CD14-positive monocyte (primary cell): ENCODE results near the gene PSMA4. TPM values are rescaled to one million over a fixed set of nuclear protein-coding genes. Genes with fewer than 3 reads are reported as not detected.
A peak's percentile ranks its signal among the peaks of the same experiment; 100 is the strongest.

Experiments
- DNase-seq, 3 donors: peaks; one replicate each; pipeline ENCODE4 v3.0.0-alpha.2; 2011 to 2022
- H2AFZ ChIP-seq: 2 replicates; pipeline ENCODE4 v1.6.0; 2012; ENCODE audit warnings: mild to moderate bottlenecking, low read depth, low read length, inconsistent platforms; ENCODE audit not compliant: insufficient read depth, poor library complexity, severe bottlenecking
- H3K27ac ChIP-seq, 2 donors: 1 replicate in 1 of 2; 2 replicates in 1 of 2; pipeline ENCODE4 v1.5.1; 2012 to 2013; ENCODE audit warnings: low read length in 2 of 2, control low read depth in 1 of 2, inconsistent platforms in 1 of 2, low read depth in 1 of 2, mild to moderate bottlenecking in 1 of 2
- H3K27me3 ChIP-seq, 2 donors: one replicate each; pipeline versions ENCODE4 v1.6.0 to v1.6.1; 2011 to 2013; ENCODE audit warnings: low read length in 2 of 2; ENCODE audit not compliant: control insufficient read depth in 2 of 2, insufficient read depth in 2 of 2
- H3K36me3 ChIP-seq, 2 donors: replicated peaks in 1 of 2; 1 replicate in 1 of 2; 2 replicates in 1 of 2; pipeline versions ENCODE4 v1.5.1 to v1.6.1; 2012 to 2013; ENCODE audit warnings: low read length in 2 of 2, control low read depth in 1 of 2, inconsistent platforms in 1 of 2, mild to moderate bottlenecking in 1 of 2; ENCODE audit not compliant: insufficient read depth in 2 of 2, control insufficient read depth in 1 of 2
- H3K4me1 ChIP-seq, 2 donors: 1 replicate in 1 of 2; 2 replicates in 1 of 2; pipeline versions ENCODE4 v1.5.1 to v1.6.1; 2012 to 2013; ENCODE audit warnings: low read length in 2 of 2, control low read depth in 1 of 2, inconsistent platforms in 1 of 2, mild to moderate bottlenecking in 1 of 2, moderate library complexity in 1 of 2; ENCODE audit not compliant: insufficient read depth in 2 of 2, control insufficient read depth in 1 of 2
- H3K4me2 ChIP-seq: replicated peaks from 2 replicates; pipeline ENCODE3; 2012; ENCODE audit warnings: low read length, moderate library complexity, mild to moderate bottlenecking; ENCODE audit not compliant: poor library complexity, severe bottlenecking; ENCODE audit errors: extremely low read depth
- H3K4me3 ChIP-seq, 3 experiments: fragments of 200-600 bp in 1 of 3; sonication (generic) in 1 of 3; replicated peaks in 1 of 3; 1 replicate in 2 of 3; 2 replicates in 1 of 3; pipeline ENCODE4 v1.5.1; 2011 to 2013; ENCODE audit warnings: low read length in 3 of 3, mild to moderate bottlenecking in 3 of 3, control low read depth in 2 of 3, low read depth in 2 of 3, inconsistent platforms in 1 of 3, moderate library complexity in 1 of 3
- H3K79me2 ChIP-seq: 2 replicates; pipeline ENCODE4 v1.6.0; 2012; ENCODE audit warnings: mild to moderate bottlenecking, control low read depth, inconsistent platforms, low read length, moderate library complexity; ENCODE audit not compliant: insufficient read depth
- H3K9ac ChIP-seq: 2 replicates; pipeline ENCODE4 v1.6.0; 2017; ENCODE audit warnings: low read length, mild to moderate bottlenecking; ENCODE audit not compliant: insufficient read depth, poor library complexity, severe bottlenecking
- H3K9me3 ChIP-seq, 2 donors: replicated peaks in 1 of 2; 1 replicate in 1 of 2; 2 replicates in 1 of 2; pipeline versions ENCODE4 v1.5.1 to v1.6.1; 2012 to 2013; ENCODE audit warnings: low read length in 2 of 2, control low read depth in 1 of 2; ENCODE audit not compliant: control insufficient read depth in 1 of 2, insufficient read depth in 1 of 2
- H4K20me1 ChIP-seq: 2 replicates; pipeline ENCODE4 v1.6.0; 2012; ENCODE audit warnings: mild to moderate bottlenecking, low read length, control low read depth, moderate library complexity; ENCODE audit not compliant: insufficient read depth
- H3K27ac Mint-ChIP-seq, 7 donors: one replicate each; pipeline ENCODE4 v1.8.0; 2020; ENCODE audit warnings: mild to moderate bottlenecking in 7 of 7, mixed read lengths in 7 of 7, moderate library complexity in 6 of 7, inconsistent platforms in 2 of 7
- H3K27me3 Mint-ChIP-seq, 3 donors: one replicate each; pipeline ENCODE4 v1.8.0; 2021 to 2022; ENCODE audit warnings: low read depth in 3 of 3, mild to moderate bottlenecking in 3 of 3, mixed read lengths in 3 of 3, moderate library complexity in 3 of 3, inconsistent platforms in 1 of 3
- H3K36me3 Mint-ChIP-seq, 2 donors: one replicate each; pipeline ENCODE4 v1.8.0; 2020; ENCODE audit warnings: mixed read lengths in 2 of 2, inconsistent platforms in 1 of 2, mild to moderate bottlenecking in 1 of 2
- H3K4me1 Mint-ChIP-seq: one replicate; pipeline ENCODE4 v1.8.0; 2020; ENCODE audit warnings: mild to moderate bottlenecking, mixed read lengths
- H3K4me3 Mint-ChIP-seq, 2 donors: one replicate each; pipeline ENCODE4 v1.8.0; 2020; ENCODE audit warnings: mild to moderate bottlenecking in 2 of 2, mixed read lengths in 2 of 2, moderate library complexity in 1 of 2
- H3K9me3 Mint-ChIP-seq, 7 donors: one replicate each; pipeline ENCODE4 v1.8.0; 2020 to 2022; ENCODE audit warnings: mixed read lengths in 7 of 7, mild to moderate bottlenecking in 6 of 7, moderate library complexity in 6 of 7, inconsistent platforms in 2 of 7
- CTCF ChIP-seq: fragments of 200-600 bp; IDR thresholded peaks from one replicate; pipeline ENCODE4 v1.8.0; 2022; ENCODE audit warnings: antibody characterized with exemption, mild to moderate bottlenecking
- WGBS: methylation state at CpG from one replicate; pipeline ENCODE4 v1.1.5; 2013; ENCODE audit warnings: missing lambda C conversion rate; ENCODE audit not compliant: insufficient coverage; 5-methylcytosine and 5-hydroxymethylcytosine counted together
- intact Hi-C, 2 donors: fragments of 100-400 bp; cut with micrococcal nuclease; formaldehyde crosslinking; loops; one replicate each; pipeline versions ENCODE4 v1.15.0 to v1.15.1; 2023
- polyA plus RNA-seq, 3 donors: library from polyadenylated mRNA; depleted of rRNA in 1 of 3; unstranded in 2 of 3; stranded (reverse) in 1 of 3; fragments of 300-500 nt in 2 of 3; fragments of >200 nt in 1 of 3; fragmentation: Illumina TruSeq in 2 of 3; gene quantifications; 1 replicate in 2 of 3; 2 replicates in 1 of 3; pipeline ENCODE4 v1.2.3, GENCODE V29; 2012 to 2021

PSMA4 gene
- polyA plus RNA-seq, 3 donors, result 121 to 421 (median 406) TPM

GRCh38 chr15:78524230-78524629, 16.0 kb upstream of the PSMA4 start:
- WGBS, result 83% methylated on average over 3 of the region's 5 CpGs
- no peak overlapping the region for H3K4me2 ChIP-seq
- no peak for DNase-seq
- H3K27me3 ChIP-seq, result no peaks in the 10 kb centered on the region
- H3K79me2 ChIP-seq, result no peaks in the 10 kb centered on the region
- Mint-ChIP-seq H3K27ac (peak overlapping the region in 1 of 7 donors; percentile 38), H3K4me3 (no peak overlapping the region), H3K27me3 (peaks cover 0 to 7% (median 2%) of the 10 kb centered on the region in 3 donors), H3K36me3 (no peaks in the 10 kb centered on the region), H3K9me3 (peaks cover 0 to 11% (median 5%) of the 10 kb centered on the region in 7 donors), H3K4me1 (no peaks in the 10 kb centered on the region)
- H3K4me3 ChIP-seq, result no peak overlapping the region
- no peak for TF ChIP-seq CTCF
- H3K9ac ChIP-seq, result no peak overlapping the region
- peaks cover 0 to 5% of the 10 kb centered on the region in 2 donors for H3K9me3 ChIP-seq
- H3K36me3 ChIP-seq, result no peaks in the 10 kb centered on the region
- intact Hi-C loops, result no loop called here
- no peak overlapping the region for H2AFZ ChIP-seq
- H3K27ac ChIP-seq, result no peak overlapping the region
- H3K4me1 ChIP-seq, result no peaks in the 10 kb centered on the region
- no peaks in the 10 kb centered on the region for H4K20me1 ChIP-seq

GRCh38 chr15:78527325-78527724, 12.9 kb upstream of the PSMA4 start:
- Mint-ChIP-seq H3K27me3 (peaks cover 0 to 7% (median 2%) of the 10 kb centered on the region in 3 donors), H3K27ac (no peak overlapping the region), H3K36me3 (no peaks in the 10 kb centered on the region), H3K4me3 (no peak overlapping the region), H3K9me3 (peaks cover 0 to 11% (median 5%) of the 10 kb centered on the region in 7 donors), H3K4me1 (no peaks in the 10 kb centered on the region)
- WGBS, result 95% methylated on average over 4 of the region's 5 CpGs
- intact Hi-C loops, result no loop called here
- Histone ChIP-seq H3K27me3 (no peaks in the 10 kb centered on the region), H4K20me1 (no peaks in the 10 kb centered on the region), H3K27ac (no peak overlapping the region), H3K79me2 (no peaks in the 10 kb centered on the region), H2AFZ (no peak overlapping the region), H3K4me3 (no peak overlapping the region), H3K9ac (no peak overlapping the region), H3K36me3 (no peaks in the 10 kb centered on the region), H3K4me2 (no peak overlapping the region), H3K9me3 (peaks cover 0 to 5% of the 10 kb centered on the region in 2 donors), H3K4me1 (no peaks in the 10 kb centered on the region)
- TF ChIP-seq CTCF, result no peak
- no peak for DNase-seq
